ENCODE data around the gene SNRPA1. TPM values are rescaled to one million over a fixed set of nuclear protein-coding genes. Genes with fewer than 3 reads are reported as not detected.

Gene SNRPA1
- total and polyA plus RNA-seq, 3 donors from 2014 or later = 91.0 to 121 (median 91.1) TPM

DNA sequence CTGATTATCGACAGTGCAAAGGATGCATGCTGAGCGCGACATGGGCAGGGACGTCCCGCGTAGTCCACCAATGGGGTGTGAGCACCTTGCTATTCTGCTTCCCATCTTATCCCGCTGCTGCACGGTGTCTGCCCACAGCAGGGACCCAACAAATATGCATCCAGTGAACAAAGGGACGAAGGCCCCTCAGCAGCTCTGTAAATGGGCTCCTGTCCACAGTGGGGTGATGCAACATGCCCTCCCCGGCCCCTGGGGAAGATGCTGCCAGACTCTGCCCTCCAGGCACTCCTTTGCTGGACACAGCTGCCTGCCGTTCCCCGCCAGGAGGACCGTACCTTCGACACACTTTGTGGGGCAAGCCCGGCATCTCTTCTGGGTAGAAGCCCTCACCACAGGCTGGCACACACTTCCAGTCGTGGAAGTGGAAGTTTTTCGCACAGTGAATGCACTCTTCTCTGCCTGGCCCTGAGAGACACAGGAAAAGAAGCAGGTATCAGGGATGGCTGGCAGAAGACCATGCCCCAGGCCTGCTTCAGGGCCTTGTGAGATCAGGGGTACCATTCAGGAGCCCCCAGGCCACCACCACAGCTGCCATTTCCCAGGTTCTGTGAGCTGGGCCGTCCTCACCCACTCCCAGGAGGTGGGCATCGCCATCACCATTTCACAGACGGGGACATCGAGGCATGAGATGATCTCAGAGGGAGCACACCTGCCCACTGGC, 18.2 kb upstream of the SNRPA1 start:
- intact Hi-C loops (cut with DNase I; ENCODE audit: low total_unique reads) = no loop called here
- H3K27me3 ChIP-seq = no peaks in the 10 kb centered on the region
- no peaks in the 10 kb centered on the region for H3K9me3 ChIP-seq
- no peak for DNase-seq
- H3K4me3 ChIP-seq = no peak overlapping the region
- H3K36me3 ChIP-seq (ENCODE audit: low read depth, missing control alignments) = no peaks in the 10 kb centered on the region
- no peak for TF ChIP-seq POLR2A (IDR thresholded peaks at IDR 0.05)
- TF ChIP-seq, protein P1, sequence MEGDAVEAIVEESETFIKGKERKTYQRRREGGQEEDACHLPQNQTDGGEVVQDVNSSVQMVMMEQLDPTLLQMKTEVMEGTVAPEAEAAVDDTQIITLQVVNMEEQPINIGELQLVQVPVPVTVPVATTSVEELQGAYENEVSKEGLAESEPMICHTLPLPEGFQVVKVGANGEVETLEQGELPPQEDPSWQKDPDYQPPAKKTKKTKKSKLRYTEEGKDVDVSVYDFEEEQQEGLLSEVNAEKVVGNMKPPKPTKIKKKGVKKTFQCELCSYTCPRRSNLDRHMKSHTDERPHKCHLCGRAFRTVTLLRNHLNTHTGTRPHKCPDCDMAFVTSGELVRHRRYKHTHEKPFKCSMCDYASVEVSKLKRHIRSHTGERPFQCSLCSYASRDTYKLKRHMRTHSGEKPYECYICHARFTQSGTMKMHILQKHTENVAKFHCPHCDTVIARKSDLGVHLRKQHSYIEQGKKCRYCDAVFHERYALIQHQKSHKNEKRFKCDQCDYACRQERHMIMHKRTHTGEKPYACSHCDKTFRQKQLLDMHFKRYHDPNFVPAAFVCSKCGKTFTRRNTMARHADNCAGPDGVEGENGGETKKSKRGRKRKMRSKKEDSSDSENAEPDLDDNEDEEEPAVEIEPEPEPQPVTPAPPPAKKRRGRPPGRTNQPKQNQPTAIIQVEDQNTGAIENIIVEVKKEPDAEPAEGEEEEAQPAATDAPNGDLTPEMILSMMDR (IDR thresholded peaks at IDR 0.05) = no peak
- WGBS, 2 donors = 94 to 96% methylated on average over 13 to 21 of the region's 21 CpGs
- no peak overlapping the region for H3K27ac ChIP-seq
- peaks cover 4% of the 10 kb centered on the region for H3K4me1 ChIP-seq

GRCh38 chr15:101310508-101310907, 15.5 kb upstream of the SNRPA1 start:
- no peak for TF ChIP-seq POLR2A (IDR thresholded peaks at IDR 0.05)
- TF ChIP-seq, protein P1 (IDR thresholded peaks at IDR 0.05) = no peak
- H3K9me3 ChIP-seq = no peaks in the 10 kb centered on the region
- no peaks in the 10 kb centered on the region for H3K27me3 ChIP-seq
- H3K4me1 ChIP-seq = no peaks in the 10 kb centered on the region
- intact Hi-C loops (cut with DNase I; ENCODE audit: low total_unique reads) = no loop called here
- 92 to 95% methylated on average over 4 to 7 of the region's 7 CpGs for WGBS, 2 donors
- H3K4me3 ChIP-seq = no peak overlapping the region
- H3K27ac ChIP-seq = no peak overlapping the region
- no peak for DNase-seq
- no peaks in the 10 kb centered on the region for H3K36me3 ChIP-seq (ENCODE audit: low read depth, missing control alignments)

DNA sequence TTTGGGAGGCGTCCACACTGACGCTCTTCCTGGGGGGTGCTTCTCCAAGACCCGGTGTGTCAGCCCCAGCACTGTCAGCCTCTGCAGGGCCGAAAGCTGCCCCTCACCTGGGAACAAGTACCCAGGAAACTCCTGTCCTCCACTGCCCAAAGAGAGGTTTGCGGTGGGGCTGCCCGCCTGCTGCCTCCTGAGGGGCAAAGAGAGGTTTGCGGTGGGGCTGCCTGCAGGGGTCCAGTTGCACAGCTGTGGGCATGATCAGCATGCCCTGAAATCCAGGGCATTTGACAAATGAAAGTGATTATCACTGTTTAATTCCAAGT, 15.1 kb upstream of the SNRPA1 start:
- intact Hi-C loops (cut with DNase I; ENCODE audit: low total_unique reads) = no loop called here
- Histone ChIP-seq H3K9me3 (no peaks in the 10 kb centered on the region), H3K4me1 (no peaks in the 10 kb centered on the region), H3K27me3 (no peaks in the 10 kb centered on the region), H3K36me3 (ENCODE audit: low read depth, missing control alignments) (no peaks in the 10 kb centered on the region), H3K27ac (no peak overlapping the region), H3K4me3 (no peak overlapping the region)
- DNase-seq = no peak
- TF ChIP-seq, protein P1 (IDR thresholded peaks at IDR 0.05) = no peak
- no peak for TF ChIP-seq POLR2A (IDR thresholded peaks at IDR 0.05)
- 97 to 100% methylated on average over 1 to 7 of the region's 7 CpGs for WGBS, 2 donors

GRCh38 chr15:101309436-101310160, 14.6 kb upstream of the SNRPA1 start:
- Histone ChIP-seq H3K27ac (no peak overlapping the region), H3K36me3 (ENCODE audit: low read depth, missing control alignments) (no peaks in the 10 kb centered on the region), H3K4me3 (no peak overlapping the region), H3K4me1 (no peaks in the 10 kb centered on the region), H3K9me3 (no peaks in the 10 kb centered on the region), H3K27me3 (no peaks in the 10 kb centered on the region)
- WGBS, 2 donors = 93 to 94% methylated on average over 12 to 26 of the region's 26 CpGs
- DNase-seq = no peak
- intact Hi-C loops (cut with DNase I; ENCODE audit: low total_unique reads) = no loop called here
- TF ChIP-seq POLR2A (IDR thresholded peaks at IDR 0.05) = no peak
- TF ChIP-seq, protein P1 (IDR thresholded peaks at IDR 0.05) = no peak

Data from testis (tissue), 3 donors.